ENCODE measurements around the gene TENT5A. TPM values are rescaled to one million over a fixed set of nuclear protein-coding genes. Genes with fewer than 3 reads are reported as not detected.

Gene TENT5A
- total and polyA plus RNA-seq, 8 donors = 2.8 to 12.2 (median 5.1) TPM

GRCh38 chr6:81754906-81755305 is 2.4 kb upstream of the TENT5A start:
- no peak for DNase-seq
- 73% methylated on average over 6 of the region's 6 CpGs for WGBS, 2 donors
- Histone ChIP-seq H3K27me3 (peaks cover 0 to 3% (median 1%) of the 10 kb centered on the region in 4 donors), H3K4me3 (no peak overlapping the region), H3K27ac (no peak overlapping the region), H3K4me1 (peaks cover 0 to 8% (median 4%) of the 10 kb centered on the region in 3 donors), H3K36me3 (no peaks in the 10 kb centered on the region), H3K9me3 (no peaks in the 10 kb centered on the region)
- no peak for ATAC-seq
- intact Hi-C loops (cut with DNase I) = loop anchor here in 1 of 3 donors (10.0 kb wide), 1 partner anchor 1150 kb away; no protein-coding TSS in a partner anchor
- TF ChIP-seq CTCF (IDR thresholded peaks at IDR 0.05) = no peak
- FAIRE-seq = no peak

GRCh38 chr6:81753711-81754577 is 1.5 kb upstream of the TENT5A start:
- H3K9me3 ChIP-seq = no peaks in the 10 kb centered on the region
- H3K4me3 ChIP-seq = peak overlapping the region; percentile 53 to 91 (median 84)
- no peaks in the 10 kb centered on the region for H3K36me3 ChIP-seq
- peaks cover 0 to 12% (median 8%) of the 10 kb centered on the region in 3 donors for H3K4me1 ChIP-seq
- H3K27me3 ChIP-seq = peaks cover 0 to 3% (median 1%) of the 10 kb centered on the region in 4 donors
- ATAC-seq = peak; percentile 43 to 73 (median 63)
- peak overlapping the region; percentile 90 to 99 (median 96) for H3K27ac ChIP-seq
- DNase-seq = peak; percentile 73 to 90 (median 82)
- peak; percentile 26 to 67 (median 62) for TF ChIP-seq CTCF (IDR thresholded peaks at IDR 0.05)
- intact Hi-C loops (cut with DNase I) = loop anchor here in 1 of 3 donors (10.0 kb wide), 1 partner anchor 1149 kb away; no protein-coding TSS in a partner anchor
- no peak for FAIRE-seq
- WGBS, 2 donors = 13 to 15% methylated on average over 43 of the region's 43 CpGs

- Histone ChIP-seq H3K9me3 (no peaks in the 10 kb centered on the region), H3K27me3 (peaks cover 0 to 3% (median 0%) of the 10 kb centered on the region in 4 donors), H3K27ac (peak overlapping the region; percentile 90 to 99 (median 96)), H3K4me3 (peak overlapping the region; percentile 53 to 91 (median 84)), H3K4me1 (peaks cover 0 to 17% (median 14%) of the 10 kb centered on the region in 3 donors), H3K36me3 (no peaks in the 10 kb centered on the region)
- ATAC-seq = peak; percentile 71 to 83 (median 74)
- peak; percentile 83 to 92 (median 89) for DNase-seq
- TF ChIP-seq CTCF (IDR thresholded peaks at IDR 0.05) = no peak
- FAIRE-seq = no peak
- WGBS, 2 donors = 0% methylated on average over 63 of the region's 63 CpGs
- intact Hi-C loops (cut with DNase I) = loop anchor here in 1 of 3 donors (10.0 kb wide), 1 partner anchor 1148 kb away; no protein-coding TSS in a partner anchor
These were observed 635 bp upstream of the TENT5A start for GRCh38 chr6:81752921-81753710.

- FAIRE-seq (no peak), DNase-seq (peak; percentile 53 to 86 (median 70)), ATAC-seq (peak; percentile 32 to 50 (median 36))
- H3K4me1 ChIP-seq = peaks cover 0 to 26% (median 14%) of the 10 kb centered on the region in 3 donors
- H3K36me3 ChIP-seq = no peaks in the 10 kb centered on the region
- H3K4me3 ChIP-seq = peak overlapping the region; percentile 53 to 91 (median 84)
- H3K27ac ChIP-seq = peak overlapping the region; percentile 90 to 99 (median 96)
- no peak for TF ChIP-seq CTCF (IDR thresholded peaks at IDR 0.05)
- no peaks in the 10 kb centered on the region for H3K9me3 ChIP-seq
- whole genome bisulfite sequencing, 2 donors = 4% methylated on average over 65 of the region's 65 CpGs
- no peaks in the 10 kb centered on the region for H3K27me3 ChIP-seq
- intact Hi-C loops (cut with DNase I) = loop anchor here in 1 of 3 donors (10.0 kb wide), 1 partner anchor 1147 kb away; no protein-coding TSS in a partner anchor
These were observed 945 bp downstream of the TENT5A start for GRCh38 chr6:81751388-81752083.

Data from pancreas (tissue), 10 donors.